OCI-LY7 (cell line): ENCODE data around the gene NTF3.

Source experiments
- CTCF ChIP-seq: fragments of 200-600 bp; sonication (generic); conservative IDR thresholded peaks from 2 replicates; pipeline ENCODE4 v1.5.1; 2014; ENCODE audit warnings: mild to moderate bottlenecking, antibody characterized with exemption, low read length, moderate library complexity, mixed read lengths
- EZH2phosphoT487 ChIP-seq: fragments of 200-600 bp; sonication (generic); IDR thresholded peaks from 2 replicates; pipeline ENCODE4 v1.6.1; 2018; ENCODE audit warnings: low read depth, borderline replicate concordance, mild to moderate bottlenecking, mixed run types, antibody characterized with exemption, low read length, moderate library complexity, mixed read lengths

GRCh38 chr12:5507944-5508343 is 76.0 kb downstream of the NTF3 start:
- no peak for TF ChIP-seq CTCF
- no peak for TF ChIP-seq EZH2phosphoT487
